IPS-18c (cell line): ENCODE results near the gene DRAXIN.

ENCODE experiments used
- H3K4me3 ChIP-seq: 2 replicates; pipeline ENCODE4 v1.7.0; 2013; ENCODE audit warnings: low read depth, mild to moderate bottlenecking, low read length, moderate library complexity; ENCODE audit not compliant: insufficient read depth
- H3K9me3 ChIP-seq: one replicate; pipeline ENCODE4 v1.6.1; 2013; ENCODE audit warnings: mild to moderate bottlenecking, low read length, moderate library complexity; ENCODE audit not compliant: control insufficient read depth, insufficient read depth

DRAXIN gene

DNA sequence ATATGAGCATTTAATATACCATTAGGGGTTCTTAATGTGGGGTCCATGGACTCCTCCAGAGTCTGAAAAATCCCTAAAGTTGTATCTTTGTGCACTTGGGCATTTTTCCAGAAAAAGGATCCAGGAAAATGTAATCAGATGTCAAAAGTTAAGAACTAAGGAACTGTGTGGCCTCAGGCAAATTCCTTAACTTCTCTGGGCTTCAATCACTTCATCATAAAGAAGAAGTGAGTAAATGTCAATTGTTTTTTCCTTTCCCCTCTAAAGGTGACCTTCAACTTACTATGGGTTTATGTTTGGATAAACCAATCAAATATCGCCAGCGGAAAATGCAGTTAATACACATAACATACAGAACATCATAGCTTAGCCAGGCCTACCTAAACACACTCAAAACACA, 13.1 kb upstream of the DRAXIN start:
- Histone ChIP-seq H3K9me3 (peaks cover 2% of the 10 kb centered on the region), H3K4me3 (no peak overlapping the region)

- H3K4me3 ChIP-seq = peak overlapping the region; percentile 91
- H3K9me3 ChIP-seq = peaks cover 2% of the 10 kb centered on the region
Measured at GRCh38 chr1:11680270-11681070, 11.0 kb upstream of the DRAXIN start.

DNA sequence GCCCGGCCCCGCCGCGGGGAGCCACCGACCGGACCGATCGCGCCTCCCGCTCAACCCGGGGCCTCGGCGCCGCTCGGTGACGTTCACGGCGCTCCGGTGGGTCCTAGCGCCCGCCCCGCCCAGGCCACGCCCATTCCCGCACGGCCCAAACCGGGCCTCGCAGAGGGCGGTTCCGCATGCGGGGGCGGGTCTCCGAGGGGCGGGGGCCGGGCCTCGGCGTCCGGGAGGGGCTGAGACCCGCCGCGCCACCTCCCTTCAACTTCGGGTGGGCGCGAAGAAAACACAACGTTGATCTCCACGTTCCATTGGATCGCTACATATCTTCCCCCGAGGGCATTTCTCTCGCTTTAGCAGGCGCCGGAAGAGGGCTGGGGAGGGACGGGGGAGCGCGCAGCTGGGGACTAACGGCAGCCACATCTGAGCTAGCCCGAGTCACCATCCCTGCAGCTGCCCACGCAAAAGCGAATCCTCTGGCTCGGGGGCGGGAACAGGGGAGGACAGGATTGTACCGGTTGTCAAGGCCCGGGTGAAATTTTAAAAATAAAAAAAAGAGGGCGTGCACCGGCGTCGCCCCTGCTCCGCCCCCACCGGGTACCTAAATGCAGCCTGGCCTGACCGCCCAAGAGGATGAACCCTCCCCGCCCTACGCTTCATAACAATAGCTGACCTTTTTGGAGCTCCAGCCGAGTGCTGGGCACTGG, 10.3 kb upstream of the DRAXIN start, which contains the start of gene MAD2L2:
Gene MAD2L2, minus strand, starts transcription at position 78 of the 701 bp plus-strand sequence. CDS start 547 bp downstream, outside the sequence.
- peak within 1 kb of the TSS; percentile 91 for H3K4me3 ChIP-seq
- no peaks in the 10 kb centered on the region for H3K9me3 ChIP-seq

GRCh38 chr1:11682287-11682771, 9.2 kb upstream of the DRAXIN start:
- Histone ChIP-seq H3K9me3 (no peaks in the 10 kb centered on the region), H3K4me3 (peak overlapping the region; percentile 91; the same call in 1 of the 2 replicates)

- H3K4me3 ChIP-seq = peak overlapping the region; percentile 5
Measured at GRCh38 chr1:11682799-11683198, 8.7 kb upstream of the DRAXIN start.

DNA sequence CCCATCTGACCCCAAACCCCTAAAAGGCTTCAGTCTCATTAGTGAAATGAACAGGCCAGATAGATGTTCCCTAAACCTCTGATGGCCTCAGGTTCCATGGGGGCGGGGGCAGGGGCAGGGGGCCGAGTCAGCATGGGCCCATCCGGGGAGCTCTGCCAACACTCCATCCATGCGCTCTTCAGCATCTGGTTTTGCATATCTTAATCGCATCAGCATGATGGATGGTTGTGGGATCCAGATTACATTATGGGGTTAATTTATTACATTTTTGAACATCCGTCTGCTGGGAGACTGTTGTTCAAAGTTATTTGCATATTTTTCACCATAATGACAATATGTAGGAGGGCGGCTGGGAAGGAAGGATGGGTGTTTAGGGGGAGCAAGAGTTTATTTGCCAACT, 7.4 kb upstream of the DRAXIN start:
- Histone ChIP-seq H3K9me3 (no peaks in the 10 kb centered on the region), H3K4me3 (no peak overlapping the region)

More at GRCh38 chr1:11682799-11683198, 8.7 kb upstream of the DRAXIN start:
- H3K9me3 ChIP-seq = no peaks in the 10 kb centered on the region

- no peak overlapping the region for H3K4me3 ChIP-seq
- H3K9me3 ChIP-seq = no peaks in the 10 kb centered on the region
Measured at GRCh38 chr1:11685210-11685752, 6.2 kb upstream of the DRAXIN start.

GRCh38 chr1:11688506-11688905, 3.0 kb upstream of the DRAXIN start:
- H3K4me3 ChIP-seq = no peak overlapping the region

GRCh38 chr1:11690397-11691301, 861 bp upstream of the DRAXIN start:
- Histone ChIP-seq H3K4me3 (peak overlapping the region; percentile 96), H3K9me3 (no peaks in the 10 kb centered on the region)

More at GRCh38 chr1:11688506-11688905, 3.0 kb upstream of the DRAXIN start:
- H3K9me3 ChIP-seq = no peaks in the 10 kb centered on the region

DNA sequence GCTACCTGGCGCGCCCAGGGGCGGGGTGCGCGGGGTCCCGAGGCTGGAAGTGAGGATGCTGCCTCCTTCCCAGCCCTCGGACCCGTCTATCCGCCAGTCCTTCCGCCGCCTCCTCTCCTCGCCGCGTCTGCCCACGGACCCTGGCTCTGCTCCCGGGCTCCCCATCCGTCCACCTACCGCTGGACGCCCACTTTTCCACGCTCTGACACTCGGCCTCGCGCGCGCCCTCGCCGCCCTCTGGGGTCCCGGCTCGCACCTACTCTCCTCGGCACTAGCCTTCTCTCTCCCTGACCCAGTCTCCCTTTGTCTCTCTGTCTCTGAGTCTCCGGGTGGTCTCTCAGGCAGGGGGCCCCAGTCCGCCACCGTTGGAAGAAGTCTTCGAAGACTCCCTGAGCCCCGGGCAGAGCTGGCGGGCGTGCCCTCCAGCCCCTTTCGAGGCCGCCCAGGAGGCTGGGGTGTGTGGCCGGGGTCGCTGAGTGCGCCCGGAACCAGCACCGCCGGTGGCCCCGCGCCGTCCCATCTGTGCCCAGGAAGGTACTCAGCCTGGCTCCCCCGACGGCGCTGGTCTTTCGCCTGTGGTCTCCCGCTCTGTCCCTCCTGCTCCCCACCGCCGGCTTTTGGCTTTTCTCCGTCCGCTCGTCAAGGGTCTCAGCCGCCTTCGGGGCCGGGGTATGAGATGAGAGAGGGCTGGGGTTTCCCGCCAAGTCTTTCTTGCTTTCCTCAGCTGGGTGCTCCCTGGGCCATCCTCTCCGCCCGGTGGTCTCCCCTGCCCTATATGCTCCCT, 610 bp downstream of the DRAXIN start:
- Histone ChIP-seq H3K9me3 (no peaks in the 10 kb centered on the region), H3K4me3 (peak overlapping the region; percentile 96)

DNA sequence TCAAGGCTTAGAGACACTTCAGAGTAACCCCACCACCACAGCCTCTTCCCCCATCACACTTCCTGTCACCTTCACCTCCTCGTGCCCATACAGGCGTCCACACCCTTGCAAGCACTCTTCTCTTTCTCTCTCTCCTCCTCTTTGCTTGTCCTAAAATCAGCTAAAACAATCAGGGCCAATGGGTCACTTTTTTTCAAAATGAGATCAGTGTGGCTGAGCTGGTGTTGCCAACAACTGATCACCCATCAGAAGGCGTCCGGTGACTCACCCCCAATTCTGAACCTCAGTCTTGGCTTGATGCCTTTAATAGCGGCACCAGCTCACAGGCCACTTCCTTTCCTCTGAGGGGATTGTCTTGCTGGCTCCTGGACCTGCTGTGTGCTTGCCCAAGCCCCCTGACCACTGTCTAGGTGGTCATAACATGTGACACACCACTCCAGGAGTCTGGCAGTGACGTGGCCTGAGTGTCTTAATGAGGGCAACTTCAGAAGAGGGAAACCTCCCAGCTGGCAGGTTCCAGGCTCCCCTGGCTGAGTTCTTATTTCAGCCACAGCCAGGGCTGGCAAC, 1.6 kb downstream of the DRAXIN start:
- H3K4me3 ChIP-seq = peak overlapping the region; percentile 96
- H3K9me3 ChIP-seq = no peaks in the 10 kb centered on the region

GRCh38 chr1:11693917-11694316, 2.4 kb downstream of the DRAXIN start:
- 0 out of 2 replicates have a peak overlapping the region, but pooled peaks have one; percentile 96 for H3K4me3 ChIP-seq
- no peaks in the 10 kb centered on the region for H3K9me3 ChIP-seq

- Histone ChIP-seq H3K9me3 (no peaks in the 10 kb centered on the region), H3K4me3 (no peak overlapping the region)
Measured at GRCh38 chr1:11695861-11696260, 4.4 kb downstream of the DRAXIN start.

DNA sequence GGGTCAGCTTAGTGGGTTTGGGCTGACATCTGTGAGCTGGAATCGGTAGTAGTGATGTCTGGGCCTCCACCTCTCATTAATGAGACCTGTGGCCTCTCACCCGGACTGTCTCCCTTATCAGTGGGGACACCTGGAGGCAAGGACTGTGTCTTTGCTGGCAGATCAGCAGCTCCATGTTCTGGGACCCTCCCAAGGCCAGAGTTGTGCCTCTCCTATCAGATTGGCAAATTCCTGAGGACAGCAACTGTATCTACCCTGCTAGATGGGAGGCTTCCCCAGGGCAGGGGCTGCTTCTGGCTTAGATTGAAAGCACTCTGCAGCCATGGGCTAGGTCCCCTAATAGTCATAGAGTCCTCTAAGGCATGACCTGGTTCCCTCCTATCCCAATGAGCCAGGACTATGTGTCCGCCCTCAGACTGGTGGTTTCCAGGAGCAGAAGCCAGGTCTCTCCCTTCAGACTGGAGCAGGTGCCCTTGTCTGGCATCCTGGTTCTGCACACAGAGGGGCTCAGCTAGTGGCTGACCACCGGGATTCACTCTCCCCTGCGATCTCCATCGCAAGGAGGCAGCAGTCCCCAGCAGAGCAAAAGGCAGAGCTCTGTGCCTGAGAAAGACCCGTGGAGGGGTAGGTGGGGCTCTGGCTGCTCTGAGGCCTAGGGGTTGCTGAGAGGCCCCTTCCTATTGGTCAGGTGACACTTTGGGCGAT, 5.8 kb downstream of the DRAXIN start:
- no peak overlapping the region for H3K4me3 ChIP-seq
- H3K9me3 ChIP-seq = no peaks in the 10 kb centered on the region

GRCh38 chr1:11697893-11698210, 6.3 kb downstream of the DRAXIN start:
- Histone ChIP-seq H3K9me3 (no peaks in the 10 kb centered on the region), H3K4me3 (no peak overlapping the region)
